Chondrocyte (in vitro differentiated cells): ENCODE results near the gene ARHGAP15. TPM values are rescaled to one million over a fixed set of nuclear protein-coding genes. Genes with fewer than 3 reads are reported as not detected.
A peak's percentile ranks its signal among the peaks of the same experiment; 100 is the strongest.

Experiments
- DNase-seq: peaks from one replicate; pipeline ENCODE4 v3.0.0; 2021; ENCODE audit warnings: mixed read lengths, low spot score
- H3K27ac Mint-ChIP-seq: one replicate; pipeline ENCODE4 v1.8.0; 2021; ENCODE audit warnings: mild to moderate bottlenecking, moderate library complexity, mixed read lengths; ENCODE audit not compliant: unreplicated experiment
- H3K27me3 Mint-ChIP-seq: 2 replicates; pipeline ENCODE4 v1.8.0; 2021; ENCODE audit warnings: low read depth, mixed read lengths
- H3K36me3 Mint-ChIP-seq: 2 replicates; pipeline ENCODE4 v1.8.0; 2021; ENCODE audit warnings: low read depth, mixed read lengths
- H3K4me1 Mint-ChIP-seq: 2 replicates; pipeline ENCODE4 v1.8.0; 2021; ENCODE audit warnings: low read depth, mild to moderate bottlenecking, mixed read lengths
- H3K4me3 Mint-ChIP-seq: one replicate; pipeline ENCODE4 v1.8.0; 2021; ENCODE audit warnings: mild to moderate bottlenecking, moderate library complexity, mixed read lengths; ENCODE audit not compliant: unreplicated experiment
- H3K9me3 Mint-ChIP-seq: 2 replicates; pipeline ENCODE4 v1.8.0; 2021; ENCODE audit warnings: low read depth, mixed read lengths
- total RNA-seq: library from RNA; stranded (reverse); gene quantifications from 3 replicates; pipeline ENCODE4 v1.2.1, GENCODE V29; 2021
- TF ChIP-seq, protein P1 (sequence below): fragments of 200-600 bp; sonication (generic); IDR thresholded peaks from 2 replicates; pipeline ENCODE4 v1.5.0; 2021; ENCODE audit warnings: antibody characterized with exemption, mild to moderate bottlenecking, moderate library complexity

The ARHGAP15 gene
- total RNA-seq, 1 donor from 2014 or later, result 0.42 TPM

DNA sequence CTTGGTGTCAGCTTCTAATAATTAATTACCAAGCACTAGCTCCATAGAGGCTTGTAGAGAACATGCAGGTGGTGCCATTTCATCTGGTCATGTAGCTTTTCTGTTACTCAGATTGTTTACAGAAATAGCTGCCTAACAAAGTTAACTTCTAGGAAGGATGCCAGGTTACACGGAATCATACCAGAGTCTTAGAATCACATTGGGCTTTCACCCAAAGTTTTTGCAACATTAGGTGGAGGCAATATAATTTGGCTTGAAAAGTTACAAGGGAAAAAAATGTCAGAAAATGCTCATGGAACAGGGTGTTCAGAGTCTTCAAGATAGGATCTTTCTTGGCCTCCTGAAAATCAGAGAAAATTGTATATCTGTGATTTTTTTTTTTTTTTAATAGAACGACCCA lies 135.6 kb downstream of the ARHGAP15 start:
- peaks cover 3% of the 10 kb centered on the region for H3K36me3 Mint-ChIP-seq
- no peaks in the 10 kb centered on the region for H3K27me3 Mint-ChIP-seq
- TF ChIP-seq, protein P1, sequence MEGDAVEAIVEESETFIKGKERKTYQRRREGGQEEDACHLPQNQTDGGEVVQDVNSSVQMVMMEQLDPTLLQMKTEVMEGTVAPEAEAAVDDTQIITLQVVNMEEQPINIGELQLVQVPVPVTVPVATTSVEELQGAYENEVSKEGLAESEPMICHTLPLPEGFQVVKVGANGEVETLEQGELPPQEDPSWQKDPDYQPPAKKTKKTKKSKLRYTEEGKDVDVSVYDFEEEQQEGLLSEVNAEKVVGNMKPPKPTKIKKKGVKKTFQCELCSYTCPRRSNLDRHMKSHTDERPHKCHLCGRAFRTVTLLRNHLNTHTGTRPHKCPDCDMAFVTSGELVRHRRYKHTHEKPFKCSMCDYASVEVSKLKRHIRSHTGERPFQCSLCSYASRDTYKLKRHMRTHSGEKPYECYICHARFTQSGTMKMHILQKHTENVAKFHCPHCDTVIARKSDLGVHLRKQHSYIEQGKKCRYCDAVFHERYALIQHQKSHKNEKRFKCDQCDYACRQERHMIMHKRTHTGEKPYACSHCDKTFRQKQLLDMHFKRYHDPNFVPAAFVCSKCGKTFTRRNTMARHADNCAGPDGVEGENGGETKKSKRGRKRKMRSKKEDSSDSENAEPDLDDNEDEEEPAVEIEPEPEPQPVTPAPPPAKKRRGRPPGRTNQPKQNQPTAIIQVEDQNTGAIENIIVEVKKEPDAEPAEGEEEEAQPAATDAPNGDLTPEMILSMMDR, result no peak
- peaks cover 3% of the 10 kb centered on the region for H3K9me3 Mint-ChIP-seq
- H3K4me1 Mint-ChIP-seq, result peaks cover 6% of the 10 kb centered on the region
- no peak overlapping the region for H3K4me3 Mint-ChIP-seq
- no peak for DNase-seq
- H3K27ac Mint-ChIP-seq, result peak overlapping the region; percentile 8

DNA sequence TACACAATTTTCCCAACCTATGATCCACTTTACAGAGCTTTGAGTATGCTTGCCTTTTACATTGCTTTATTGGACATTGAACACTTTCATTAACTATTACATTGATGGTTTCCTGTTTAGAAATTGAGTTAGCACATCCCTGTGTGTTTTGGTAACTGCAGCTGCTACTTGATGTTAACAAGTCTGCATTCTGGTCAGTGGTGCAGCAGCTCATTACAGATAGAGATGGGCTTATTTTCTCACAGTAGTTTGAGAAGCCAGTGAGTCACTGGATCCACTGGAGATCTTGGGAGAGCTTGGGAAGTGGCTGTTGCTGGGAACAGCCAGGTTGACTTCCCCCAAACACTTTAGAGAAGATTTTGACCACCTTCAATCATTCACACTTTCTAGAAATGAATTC lies 150.5 kb downstream of the ARHGAP15 start:
- Mint-ChIP-seq H3K9me3 (no peaks in the 10 kb centered on the region), H3K27ac (no peak overlapping the region), H3K36me3 (no peaks in the 10 kb centered on the region), H3K27me3 (peaks cover 2% of the 10 kb centered on the region), H3K4me1 (peaks cover 5% of the 10 kb centered on the region), H3K4me3 (no peak overlapping the region)
- DNase-seq, result no peak
- TF ChIP-seq, protein P1, result no peak

DNA sequence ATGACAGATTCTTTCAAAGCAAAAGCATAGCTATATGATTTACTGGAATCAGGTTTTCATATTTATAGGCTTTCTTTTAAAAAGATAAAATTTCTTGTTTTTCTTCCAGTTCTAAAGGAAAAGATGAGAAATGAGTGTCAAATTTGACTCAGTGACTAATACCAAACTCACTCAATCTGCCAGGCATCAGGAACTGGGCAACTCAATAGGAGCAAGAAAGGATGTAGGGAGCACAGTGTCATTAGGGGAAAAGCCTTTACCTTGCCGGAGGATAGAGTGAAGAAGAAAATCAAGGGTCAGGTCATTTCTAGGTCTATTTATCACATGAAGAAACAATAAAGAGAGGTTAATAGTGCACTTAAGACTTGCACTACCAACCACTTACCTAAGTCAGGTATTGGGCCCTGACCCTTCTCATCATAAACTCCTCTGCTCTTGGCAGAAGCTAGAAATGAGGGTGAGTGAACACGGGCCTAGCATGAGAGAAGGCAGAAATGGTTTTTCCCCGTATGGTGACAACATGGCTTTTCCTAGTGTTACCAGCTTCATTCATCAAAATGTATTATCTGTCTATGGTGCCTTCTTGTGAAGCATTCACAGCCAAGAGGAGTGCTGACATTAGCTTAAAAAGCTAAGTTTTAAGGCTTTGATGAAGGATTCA lies 151.0 kb downstream of the ARHGAP15 start:
- H3K4me3 Mint-ChIP-seq, result no peak overlapping the region
- TF ChIP-seq, protein P1, result no peak
- H3K9me3 Mint-ChIP-seq, result no peaks in the 10 kb centered on the region
- H3K27me3 Mint-ChIP-seq, result peaks cover 2% of the 10 kb centered on the region
- no peak for DNase-seq
- H3K36me3 Mint-ChIP-seq, result no peaks in the 10 kb centered on the region
- no peak overlapping the region for H3K27ac Mint-ChIP-seq
- H3K4me1 Mint-ChIP-seq, result peaks cover 5% of the 10 kb centered on the region

DNA sequence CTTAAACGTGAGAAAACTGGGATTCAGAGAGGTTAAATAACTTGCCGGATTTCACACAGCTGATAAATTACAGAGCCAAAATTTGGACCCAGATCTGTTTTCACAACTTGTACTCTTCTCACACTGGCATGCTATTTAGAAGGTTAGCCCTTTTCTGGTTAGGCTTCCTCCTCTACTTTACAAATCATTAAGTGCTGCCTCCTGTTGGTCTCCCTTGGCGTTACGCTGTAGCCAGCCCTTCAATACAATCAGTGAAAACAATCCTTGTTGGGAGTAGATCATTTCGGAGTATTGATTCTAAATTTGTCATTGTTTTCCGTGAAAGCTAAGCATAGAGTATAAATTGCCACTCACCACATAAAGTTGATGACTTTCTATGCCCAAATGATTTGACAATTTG lies 153.5 kb downstream of the ARHGAP15 start:
- DNase-seq, result no peak
- Mint-ChIP-seq H3K27me3 (no peaks in the 10 kb centered on the region), H3K4me1 (peaks cover 5% of the 10 kb centered on the region), H3K9me3 (no peaks in the 10 kb centered on the region), H3K4me3 (no peak overlapping the region), H3K36me3 (no peaks in the 10 kb centered on the region), H3K27ac (no peak overlapping the region)
- TF ChIP-seq, protein P1, result peak; percentile 52

DNA sequence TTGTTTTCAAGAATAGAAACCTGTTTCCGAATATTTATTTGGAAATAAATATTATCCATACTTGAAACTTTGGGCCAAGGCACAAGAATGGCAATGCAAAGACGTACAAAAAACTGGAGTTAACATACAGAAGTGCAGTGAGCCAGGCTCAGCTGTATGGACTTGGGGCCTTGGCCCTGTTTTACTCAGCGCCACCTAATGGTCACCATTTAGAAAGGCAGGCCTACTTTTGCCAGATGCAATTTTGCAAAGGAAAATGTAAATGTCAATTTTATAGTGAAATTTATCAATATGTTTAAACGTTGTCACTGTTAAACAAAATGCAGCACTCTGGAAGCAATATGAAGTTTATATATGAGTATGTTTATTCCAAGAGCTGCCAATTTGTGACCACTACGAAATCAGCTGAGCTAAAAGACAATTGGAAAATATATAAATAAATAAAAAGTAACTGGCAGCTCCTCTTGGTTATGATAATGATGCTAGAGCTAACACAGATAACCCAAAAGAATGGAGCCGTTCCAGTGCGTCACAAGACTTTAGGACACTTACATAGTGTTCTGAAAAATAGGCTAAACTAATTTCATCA lies 155.0 kb downstream of the ARHGAP15 start:
- H3K27ac Mint-ChIP-seq, result no peak overlapping the region
- H3K4me1 Mint-ChIP-seq, result peaks cover 5% of the 10 kb centered on the region
- no peak for DNase-seq
- H3K9me3 Mint-ChIP-seq, result no peaks in the 10 kb centered on the region
- H3K36me3 Mint-ChIP-seq, result no peaks in the 10 kb centered on the region
- peaks cover 3% of the 10 kb centered on the region for H3K27me3 Mint-ChIP-seq
- no peak overlapping the region for H3K4me3 Mint-ChIP-seq
- TF ChIP-seq, protein P1, result peak; percentile 81
